GM12801 (cell line): ENCODE measurements around the gene ITGB3.

ENCODE experiments used
- TF ChIP-seq, protein P1 (sequence below): IDR thresholded peaks from one replicate; pipeline ENCODE4 v1.5.1; 2011; ENCODE audit warnings: control low read depth; ENCODE audit not compliant: insufficient read length; ENCODE audit errors: extremely low read depth

Gene ITGB3

DNA sequence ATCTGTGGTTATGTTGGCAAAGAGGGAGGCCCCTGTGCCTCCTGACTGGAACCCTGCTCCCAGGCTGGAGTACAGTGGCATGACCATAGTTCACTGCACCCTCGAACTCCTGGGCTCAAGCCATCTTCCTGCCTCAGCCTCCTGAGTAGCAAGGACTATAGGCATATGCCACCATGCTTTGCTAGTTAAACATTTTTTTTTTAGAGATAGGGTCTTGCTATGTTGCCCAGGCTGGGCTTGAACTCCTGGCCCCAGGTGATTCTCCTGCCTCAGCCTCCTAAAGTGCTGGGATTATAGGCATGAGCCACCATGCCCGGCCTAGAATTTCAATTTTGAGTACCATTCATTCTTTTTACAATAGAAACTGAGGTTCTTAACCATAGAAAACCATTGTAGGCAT, 21.2 kb upstream of the ITGB3 start:
- TF ChIP-seq, protein P1, sequence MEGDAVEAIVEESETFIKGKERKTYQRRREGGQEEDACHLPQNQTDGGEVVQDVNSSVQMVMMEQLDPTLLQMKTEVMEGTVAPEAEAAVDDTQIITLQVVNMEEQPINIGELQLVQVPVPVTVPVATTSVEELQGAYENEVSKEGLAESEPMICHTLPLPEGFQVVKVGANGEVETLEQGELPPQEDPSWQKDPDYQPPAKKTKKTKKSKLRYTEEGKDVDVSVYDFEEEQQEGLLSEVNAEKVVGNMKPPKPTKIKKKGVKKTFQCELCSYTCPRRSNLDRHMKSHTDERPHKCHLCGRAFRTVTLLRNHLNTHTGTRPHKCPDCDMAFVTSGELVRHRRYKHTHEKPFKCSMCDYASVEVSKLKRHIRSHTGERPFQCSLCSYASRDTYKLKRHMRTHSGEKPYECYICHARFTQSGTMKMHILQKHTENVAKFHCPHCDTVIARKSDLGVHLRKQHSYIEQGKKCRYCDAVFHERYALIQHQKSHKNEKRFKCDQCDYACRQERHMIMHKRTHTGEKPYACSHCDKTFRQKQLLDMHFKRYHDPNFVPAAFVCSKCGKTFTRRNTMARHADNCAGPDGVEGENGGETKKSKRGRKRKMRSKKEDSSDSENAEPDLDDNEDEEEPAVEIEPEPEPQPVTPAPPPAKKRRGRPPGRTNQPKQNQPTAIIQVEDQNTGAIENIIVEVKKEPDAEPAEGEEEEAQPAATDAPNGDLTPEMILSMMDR: no peak

DNA sequence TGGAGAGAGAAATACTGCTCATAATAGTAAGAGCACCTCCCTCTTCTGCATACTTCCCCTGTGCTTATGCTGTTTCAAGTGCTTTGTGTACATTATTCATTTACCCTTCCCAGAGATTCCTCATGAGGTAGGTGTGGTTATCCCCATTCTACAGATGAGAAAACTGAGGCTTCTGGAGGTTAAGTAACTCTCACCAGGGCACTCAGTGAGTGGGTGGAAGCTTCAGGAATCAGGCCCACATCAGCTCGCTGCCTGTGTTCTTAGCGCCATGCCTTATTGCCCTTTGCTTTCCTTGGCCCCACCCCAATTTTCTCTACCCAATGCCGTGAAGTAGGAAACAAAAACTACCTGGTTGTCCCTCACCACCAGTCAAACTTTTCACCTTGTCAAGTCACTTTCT, 18.1 kb upstream of the ITGB3 start:
- TF ChIP-seq, protein P1: no peak

DNA sequence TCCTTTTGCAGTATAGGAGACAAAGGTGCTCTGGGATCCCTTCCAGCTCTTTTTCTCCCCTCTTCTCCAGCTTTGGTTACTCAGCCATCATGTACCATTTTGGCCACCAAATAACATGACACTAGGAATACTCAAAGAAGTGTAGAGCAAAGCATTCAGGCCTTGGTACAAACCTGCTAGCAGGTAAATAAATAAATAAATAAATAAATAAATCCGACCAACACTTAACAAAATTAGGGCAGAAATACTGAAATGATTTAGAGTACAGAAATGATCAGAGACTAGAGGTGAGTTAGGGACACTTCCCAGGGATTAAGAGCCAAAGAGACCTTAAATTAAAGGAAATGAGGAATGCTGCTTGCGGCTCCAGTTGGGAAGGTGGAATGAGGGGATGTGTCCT, 17.7 kb upstream of the ITGB3 start:
- TF ChIP-seq, protein P1: no peak

DNA sequence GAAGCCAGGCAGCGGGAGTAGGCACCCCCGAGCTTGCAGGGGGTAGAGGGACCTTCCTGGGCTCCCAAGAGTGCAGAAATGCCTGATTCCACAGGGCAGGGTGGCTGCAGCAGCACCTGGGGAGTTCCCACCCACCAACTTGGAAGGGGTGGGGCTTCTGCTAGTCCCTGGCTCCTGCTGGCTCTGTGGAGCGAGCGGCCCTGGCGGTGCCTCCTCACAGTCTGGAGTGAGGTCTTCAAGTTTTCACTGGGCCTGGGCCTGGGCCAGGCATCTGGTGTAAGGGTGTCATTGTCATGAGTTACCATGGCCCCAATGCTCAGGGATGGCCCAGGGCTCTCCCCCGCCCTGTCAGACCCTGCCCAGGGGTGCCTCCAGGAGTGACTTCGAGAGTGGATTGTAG, 15.8 kb upstream of the ITGB3 start:
- TF ChIP-seq, protein P1: no peak

DNA sequence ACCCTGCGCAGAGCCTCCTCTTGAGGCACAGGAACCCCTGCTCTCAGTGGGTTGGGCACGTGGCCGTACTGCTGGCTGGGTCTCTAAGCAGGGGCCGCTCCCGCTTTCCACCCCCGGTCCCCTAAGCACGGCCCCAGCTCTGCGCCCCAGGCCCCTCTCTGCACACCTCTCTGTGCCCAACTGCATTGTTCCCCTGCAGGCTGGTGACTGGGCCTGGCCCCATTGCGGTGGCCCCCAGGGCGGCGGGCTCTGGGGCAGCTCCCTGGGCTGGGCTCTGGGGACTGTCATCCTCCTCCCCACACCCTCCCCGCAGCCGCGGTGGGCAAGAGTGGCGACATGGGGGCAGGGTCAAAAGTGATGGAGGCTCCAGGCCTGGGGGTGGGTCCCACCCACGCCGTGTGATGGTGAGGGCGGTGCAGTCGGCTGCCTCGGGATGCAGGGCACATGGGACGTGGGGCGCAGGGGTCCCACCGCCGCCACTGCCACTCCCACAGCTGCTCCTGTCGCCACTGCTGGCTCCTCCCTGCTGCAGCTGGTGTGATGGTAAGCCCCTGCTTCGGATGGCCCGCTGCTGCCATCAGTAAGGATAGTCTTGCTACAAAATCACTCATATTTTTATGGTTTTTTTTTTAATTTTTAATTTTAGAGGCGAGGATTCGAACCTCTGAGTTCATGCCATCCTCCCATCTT, 15.2 kb upstream of the ITGB3 start:
- TF ChIP-seq, protein P1: no peak

DNA sequence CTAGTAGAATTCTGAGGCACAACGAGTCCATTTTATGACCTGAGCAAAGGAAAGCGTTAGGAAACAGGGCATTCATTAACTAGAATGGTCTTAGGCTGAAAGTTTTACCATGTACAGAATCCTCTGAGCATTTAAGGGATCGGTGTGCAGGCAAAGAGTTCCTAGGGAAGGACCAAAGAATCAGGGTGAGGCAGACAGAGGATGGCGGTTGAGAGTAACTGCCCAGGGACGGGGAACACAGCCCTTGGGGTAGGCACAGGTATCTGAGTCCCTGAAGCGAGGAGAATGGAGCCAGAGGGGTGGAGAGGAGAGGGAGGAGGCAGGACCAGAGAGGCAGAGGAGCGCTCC, 14.0 kb upstream of the ITGB3 start:
- TF ChIP-seq, protein P1: no peak

DNA sequence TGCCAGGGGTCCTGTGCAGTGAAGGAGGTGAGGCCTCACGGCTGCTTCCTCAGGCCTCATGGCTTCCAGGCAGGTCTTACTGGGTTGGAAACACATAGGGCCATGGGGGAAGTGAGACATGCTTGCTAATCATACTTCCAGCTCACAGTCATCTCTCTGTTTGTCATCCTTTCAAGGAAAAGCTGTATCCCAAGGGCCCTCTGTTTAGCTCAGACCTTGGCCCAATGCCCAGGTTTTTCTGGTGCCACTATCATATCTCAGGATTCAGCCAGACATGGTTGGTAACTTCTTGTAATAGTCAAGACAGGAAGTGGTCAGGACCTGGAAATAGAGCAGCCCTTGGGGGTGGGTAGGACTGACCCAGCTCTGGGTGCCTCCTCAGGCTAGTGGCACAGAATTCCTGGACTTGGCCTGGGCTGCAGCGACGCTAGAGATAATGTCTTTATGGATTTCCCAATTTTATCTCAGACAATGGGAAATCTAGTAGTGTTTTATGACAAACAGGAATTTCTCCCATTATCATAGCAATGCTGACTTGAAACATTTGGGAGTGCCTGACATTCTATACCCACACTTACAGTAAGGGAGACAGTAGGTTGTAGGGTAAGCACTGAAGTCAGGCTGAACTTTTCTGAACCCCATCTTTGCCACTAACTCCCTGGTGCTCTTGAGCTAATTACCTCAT, 13.5 kb upstream of the ITGB3 start:
- TF ChIP-seq, protein P1: no peak
